ACC112 (cell line): ENCODE data around the gene SELENOO.

Source experiments
- H2AFZ ChIP-seq: fragments of 200-600 bp; sonication (generic); one replicate; pipeline ENCODE4 v1.6.0; 2017; ENCODE audit warnings: antibody characterized with exemption, low read length; ENCODE audit not compliant: unreplicated experiment
- H3K27ac ChIP-seq: fragments of 200-600 bp; sonication (generic); 2 replicates; pipeline ENCODE4 v1.5.1; 2014; ENCODE audit warnings: low read depth, mild to moderate bottlenecking, antibody characterized with exemption, low read length, moderate library complexity
- H3K27me3 ChIP-seq: fragments of 200-600 bp; sonication (generic); 2 replicates; pipeline ENCODE4 v1.6.1; 2014; ENCODE audit warnings: mild to moderate bottlenecking, antibody characterized with exemption, low read length, moderate library complexity, mixed read lengths; ENCODE audit not compliant: insufficient read depth
- H3K36me3 ChIP-seq: fragments of 200-600 bp; sonication (generic); 2 replicates; pipeline ENCODE4 v1.6.1; 2016; ENCODE audit warnings: mild to moderate bottlenecking, antibody characterized with exemption, low read length, moderate library complexity, mixed read lengths; ENCODE audit not compliant: insufficient read depth
- H3K4me1 ChIP-seq: fragments of 200-600 bp; sonication (generic); one replicate; pipeline ENCODE4 v1.6.1; 2016; ENCODE audit warnings: low read length, mixed read lengths; ENCODE audit not compliant: insufficient read depth, unreplicated experiment, control insufficient read depth
- H3K4me3 ChIP-seq: fragments of 200-600 bp; sonication (generic); 2 replicates; pipeline ENCODE4 v1.5.1; 2014; ENCODE audit warnings: mild to moderate bottlenecking, low read depth, low read length
- H3K79me2 ChIP-seq: fragments of 200-600 bp; sonication (generic); one replicate; pipeline ENCODE4 v1.6.0; 2016; ENCODE audit warnings: low read length; ENCODE audit not compliant: control insufficient read depth, unreplicated experiment, insufficient read depth

SELENOO gene

DNA sequence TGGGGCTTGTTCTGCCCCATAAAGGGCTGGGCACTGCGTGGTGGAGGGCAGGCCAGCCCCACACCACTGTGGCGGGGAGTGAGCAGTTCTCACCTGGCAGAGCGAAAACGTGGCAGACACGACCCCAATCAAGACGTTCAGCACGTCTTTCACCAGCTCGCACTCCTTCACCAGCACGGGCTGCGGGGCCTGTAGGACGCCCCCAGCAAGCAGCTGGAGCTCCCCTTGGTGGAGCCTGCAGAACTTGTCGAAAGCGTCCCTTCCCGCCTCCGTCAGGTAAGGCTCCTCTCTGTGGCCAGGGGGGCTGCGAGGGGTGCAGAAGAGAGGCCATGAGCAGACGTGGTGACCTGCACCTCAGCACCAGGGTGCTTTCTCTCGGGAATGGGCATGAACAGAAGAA, 32.4 kb downstream of the SELENOO start:
- no peaks in the 10 kb centered on the region for H3K4me1 ChIP-seq
- no peaks in the 10 kb centered on the region for H3K36me3 ChIP-seq

DNA sequence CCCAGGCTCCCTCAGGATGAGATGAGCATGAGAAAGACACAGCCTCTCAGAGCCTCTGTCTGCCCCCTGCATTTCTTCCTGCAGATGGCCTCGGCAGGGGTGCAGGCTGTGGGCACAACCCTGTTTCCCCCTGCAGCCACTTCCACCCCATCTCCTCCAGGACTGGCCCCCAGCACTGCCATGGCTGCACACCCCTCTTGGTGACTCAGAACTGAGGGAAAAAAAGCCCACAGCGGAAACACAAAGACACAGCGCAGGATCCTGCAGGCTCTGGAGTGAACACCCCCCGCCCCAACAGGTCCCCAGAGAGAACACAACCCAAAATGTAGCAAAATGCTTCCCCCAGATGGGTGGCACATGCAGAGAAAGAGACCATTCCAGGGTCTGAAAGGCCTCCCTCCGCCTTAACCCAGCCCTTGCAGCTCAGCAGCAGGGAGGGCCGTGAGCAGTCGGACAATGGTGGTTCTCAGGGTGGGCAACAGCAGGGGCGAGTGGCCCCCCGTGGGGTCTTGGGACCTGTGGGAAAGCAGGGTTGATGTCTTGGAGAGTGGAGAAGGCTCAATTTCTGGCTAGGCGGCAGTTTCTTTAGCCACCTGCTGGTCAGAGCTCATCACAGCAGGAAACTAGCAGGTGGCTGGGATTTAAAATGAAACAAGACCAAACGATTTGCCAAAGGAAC, 36.1 kb downstream of the SELENOO start:
- Histone ChIP-seq H3K4me3 (no peak overlapping the region), H3K27ac (no peak overlapping the region), H2AFZ (no peak overlapping the region), H3K4me1 (no peaks in the 10 kb centered on the region), H3K79me2 (peaks cover 22% of the 10 kb centered on the region), H3K36me3 (no peaks in the 10 kb centered on the region), H3K27me3 (no peaks in the 10 kb centered on the region)

More for the DNA sequence above, 32.4 kb downstream of the SELENOO start:
- H2AFZ ChIP-seq = no peak overlapping the region
- peaks cover 7% of the 10 kb centered on the region for H3K79me2 ChIP-seq
- H3K27me3 ChIP-seq = no peaks in the 10 kb centered on the region
- no peak overlapping the region for H3K4me3 ChIP-seq
- no peak overlapping the region for H3K27ac ChIP-seq

DNA sequence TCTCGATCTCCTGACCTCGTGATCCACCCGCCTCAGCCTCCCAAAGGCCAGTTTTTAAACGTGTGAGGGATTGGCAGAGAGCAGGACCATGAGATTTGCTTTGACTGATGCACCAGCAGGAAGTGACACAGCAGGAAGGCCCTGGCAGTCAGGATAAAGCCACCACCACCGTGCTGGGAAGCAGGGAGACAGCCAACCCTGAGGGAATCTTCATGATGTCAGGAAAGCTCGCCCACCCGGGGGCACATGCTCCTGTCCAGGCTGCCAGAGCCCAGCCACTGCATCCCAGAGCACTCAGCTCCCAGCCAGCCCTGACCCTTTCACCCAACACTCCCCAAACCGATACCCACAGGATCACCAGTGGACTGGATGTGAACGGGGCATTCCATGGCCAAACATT, 37.9 kb downstream of the SELENOO start:
- Histone ChIP-seq H3K27me3 (no peaks in the 10 kb centered on the region), H2AFZ (no peak overlapping the region), H3K27ac (no peak overlapping the region), H3K4me3 (no peak overlapping the region), H3K36me3 (no peaks in the 10 kb centered on the region), H3K79me2 (peaks cover 35% of the 10 kb centered on the region), H3K4me1 (no peaks in the 10 kb centered on the region)

DNA sequence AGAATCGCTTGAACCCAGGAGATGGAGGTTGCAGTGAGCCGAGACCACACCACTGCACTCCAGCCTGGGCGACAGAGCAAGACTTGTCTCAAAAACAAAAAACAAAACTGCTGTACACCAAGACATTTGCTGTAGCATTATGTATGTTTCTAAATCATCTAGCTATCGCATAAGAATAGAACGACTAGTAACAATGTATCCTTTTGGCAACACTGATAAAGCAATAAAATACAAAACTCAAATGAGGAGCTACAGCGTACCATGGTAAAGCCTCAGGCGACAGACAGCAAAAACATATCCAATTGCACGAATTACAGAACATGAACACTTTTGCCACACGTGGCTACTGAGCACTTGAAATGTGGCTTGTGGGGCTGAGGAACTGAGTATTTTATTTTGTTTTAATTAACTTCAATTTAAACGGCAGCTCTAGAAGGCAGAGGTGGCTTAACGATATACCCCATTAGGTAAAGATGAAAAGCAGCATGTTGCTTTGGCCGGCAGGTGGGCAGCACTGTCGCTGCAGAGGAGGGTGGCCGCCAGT, 41.7 kb downstream of the SELENOO start:
- H3K4me1 ChIP-seq = no peaks in the 10 kb centered on the region
- H3K27ac ChIP-seq = no peak overlapping the region
- H2AFZ ChIP-seq = no peak overlapping the region
- peaks cover 36% of the 10 kb centered on the region for H3K79me2 ChIP-seq
- H3K4me3 ChIP-seq = peak overlapping the region; percentile 97
- no peaks in the 10 kb centered on the region for H3K36me3 ChIP-seq
- H3K27me3 ChIP-seq = no peaks in the 10 kb centered on the region

GRCh38 chr22:50243685-50244419, 43.0 kb downstream of the SELENOO start:
- Histone ChIP-seq H2AFZ (no peak overlapping the region), H3K4me3 (peak overlapping the region; percentile 97), H3K27ac (peak overlapping the region; percentile 67; the same call in 1 of the 2 replicates), H3K79me2 (peaks cover 36% of the 10 kb centered on the region), H3K36me3 (no peaks in the 10 kb centered on the region), H3K4me1 (no peaks in the 10 kb centered on the region), H3K27me3 (no peaks in the 10 kb centered on the region)

GRCh38 chr22:50244420-50245213, 43.8 kb downstream of the SELENOO start, which contains the start of gene TUBGCP6:
Gene TUBGCP6 (minus strand): TSS chr22:50245023. CDS start chr22:50244459, 564 bp downstream.
- peak within 1 kb of the TSS; percentile 88 for H2AFZ ChIP-seq
- no peaks in the 10 kb centered on the region for H3K4me1 ChIP-seq
- no peaks in the 10 kb centered on the region for H3K36me3 ChIP-seq
- H3K79me2 ChIP-seq = peaks cover 39% of the 10 kb centered on the region
- H3K27ac ChIP-seq = peak within 1 kb of the TSS; percentile 67
- no peaks in the 10 kb centered on the region for H3K27me3 ChIP-seq
- peak within 1 kb of the TSS; percentile 97 for H3K4me3 ChIP-seq

- Histone ChIP-seq H3K36me3 (no peaks in the 10 kb centered on the region), H3K27me3 (no peaks in the 10 kb centered on the region), H3K4me3 (peak overlapping the region; percentile 97), H2AFZ (no peak overlapping the region), H3K79me2 (peaks cover 31% of the 10 kb centered on the region), H3K27ac (peak overlapping the region; percentile 67), H3K4me1 (peaks cover 5% of the 10 kb centered on the region)
These were observed 44.6 kb downstream of the SELENOO start for GRCh38 chr22:50245214-50246072.

GRCh38 chr22:50246242-50247175, 45.7 kb downstream of the SELENOO start:
- H3K4me3 ChIP-seq = no peak overlapping the region; the same call in 1 of the 2 replicates

GRCh38 chr22:50247748-50248147, 46.9 kb downstream of the SELENOO start:
- peaks cover 16% of the 10 kb centered on the region for H3K79me2 ChIP-seq
- peaks cover 5% of the 10 kb centered on the region for H3K4me1 ChIP-seq
- H3K4me3 ChIP-seq = no peak overlapping the region
- no peaks in the 10 kb centered on the region for H3K27me3 ChIP-seq
- H3K27ac ChIP-seq = no peak overlapping the region
- no peaks in the 10 kb centered on the region for H3K36me3 ChIP-seq
- no peak overlapping the region for H2AFZ ChIP-seq

More at GRCh38 chr22:50246242-50247175, 45.7 kb downstream of the SELENOO start:
- H3K27me3 ChIP-seq = no peaks in the 10 kb centered on the region
- H3K27ac ChIP-seq = no peak overlapping the region
- H3K79me2 ChIP-seq = peaks cover 27% of the 10 kb centered on the region
- no peak overlapping the region for H2AFZ ChIP-seq
- no peaks in the 10 kb centered on the region for H3K36me3 ChIP-seq
- peaks cover 5% of the 10 kb centered on the region for H3K4me1 ChIP-seq
